D721Med (cell line): ENCODE results near the gene SERPIND1.

Source experiments
- DNase-seq: peaks from one replicate; pipeline ENCODE4 v3.0.0; 2011; ENCODE audit warnings: low spot score; ENCODE audit not compliant: insufficient read length
- FAIRE-seq: peaks from 2 replicates; lab custom pipeline; 2011; peaks lifted over from hg19 to GRCh38; lab: Jason Lieb, UNC
- TF ChIP-seq, protein P1 (sequence below): IDR thresholded peaks from 2 replicates; pipeline ENCODE4 v1.5.1; 2012; ENCODE audit warnings: mild to moderate bottlenecking, control low read depth; ENCODE audit not compliant: insufficient read depth; ENCODE audit errors: missing control alignments

The SERPIND1 gene

DNA sequence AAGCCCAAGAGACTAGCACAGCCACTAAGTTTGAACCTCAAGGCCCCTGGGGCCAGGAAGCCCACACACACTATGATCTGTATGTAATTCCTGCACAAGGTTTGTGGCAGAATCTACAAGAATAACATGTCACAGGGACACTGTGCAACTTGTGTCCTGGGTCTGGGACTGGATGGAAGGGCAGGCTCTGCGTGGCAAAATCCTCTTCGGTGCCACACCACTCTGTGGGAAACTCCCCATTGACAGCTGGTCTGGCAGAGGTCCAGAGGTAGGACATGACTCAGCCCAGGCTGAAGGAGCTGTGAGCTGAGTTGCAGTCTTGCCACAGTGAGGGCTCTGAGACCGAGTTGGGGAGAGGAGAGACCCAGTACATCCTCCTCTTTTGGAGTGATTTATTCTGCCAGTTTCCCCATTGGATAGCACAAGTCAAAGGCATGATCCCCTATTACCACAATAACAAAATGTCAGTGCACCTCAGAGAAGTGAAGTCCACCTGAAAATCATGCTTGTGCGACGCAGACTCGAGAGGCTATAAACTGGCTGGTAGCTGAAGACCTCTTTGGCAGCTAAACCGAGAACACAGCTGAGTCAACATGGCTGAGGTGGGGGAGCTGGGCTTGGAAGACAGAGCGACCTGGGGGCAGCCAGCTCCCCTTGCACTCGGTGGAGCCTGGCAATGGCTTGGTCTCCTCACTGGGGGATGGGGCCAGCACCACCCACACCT lies 23.3 kb upstream of the SERPIND1 start:
- FAIRE-seq (no peak), DNase-seq (no peak)
- TF ChIP-seq, protein P1, sequence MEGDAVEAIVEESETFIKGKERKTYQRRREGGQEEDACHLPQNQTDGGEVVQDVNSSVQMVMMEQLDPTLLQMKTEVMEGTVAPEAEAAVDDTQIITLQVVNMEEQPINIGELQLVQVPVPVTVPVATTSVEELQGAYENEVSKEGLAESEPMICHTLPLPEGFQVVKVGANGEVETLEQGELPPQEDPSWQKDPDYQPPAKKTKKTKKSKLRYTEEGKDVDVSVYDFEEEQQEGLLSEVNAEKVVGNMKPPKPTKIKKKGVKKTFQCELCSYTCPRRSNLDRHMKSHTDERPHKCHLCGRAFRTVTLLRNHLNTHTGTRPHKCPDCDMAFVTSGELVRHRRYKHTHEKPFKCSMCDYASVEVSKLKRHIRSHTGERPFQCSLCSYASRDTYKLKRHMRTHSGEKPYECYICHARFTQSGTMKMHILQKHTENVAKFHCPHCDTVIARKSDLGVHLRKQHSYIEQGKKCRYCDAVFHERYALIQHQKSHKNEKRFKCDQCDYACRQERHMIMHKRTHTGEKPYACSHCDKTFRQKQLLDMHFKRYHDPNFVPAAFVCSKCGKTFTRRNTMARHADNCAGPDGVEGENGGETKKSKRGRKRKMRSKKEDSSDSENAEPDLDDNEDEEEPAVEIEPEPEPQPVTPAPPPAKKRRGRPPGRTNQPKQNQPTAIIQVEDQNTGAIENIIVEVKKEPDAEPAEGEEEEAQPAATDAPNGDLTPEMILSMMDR = no peak

GRCh38 chr22:20751185-20751851 lies 22.6 kb upstream of the SERPIND1 start:
- DNase-seq (no peak), FAIRE-seq (no peak)
- TF ChIP-seq, protein P1 = no peak

DNA sequence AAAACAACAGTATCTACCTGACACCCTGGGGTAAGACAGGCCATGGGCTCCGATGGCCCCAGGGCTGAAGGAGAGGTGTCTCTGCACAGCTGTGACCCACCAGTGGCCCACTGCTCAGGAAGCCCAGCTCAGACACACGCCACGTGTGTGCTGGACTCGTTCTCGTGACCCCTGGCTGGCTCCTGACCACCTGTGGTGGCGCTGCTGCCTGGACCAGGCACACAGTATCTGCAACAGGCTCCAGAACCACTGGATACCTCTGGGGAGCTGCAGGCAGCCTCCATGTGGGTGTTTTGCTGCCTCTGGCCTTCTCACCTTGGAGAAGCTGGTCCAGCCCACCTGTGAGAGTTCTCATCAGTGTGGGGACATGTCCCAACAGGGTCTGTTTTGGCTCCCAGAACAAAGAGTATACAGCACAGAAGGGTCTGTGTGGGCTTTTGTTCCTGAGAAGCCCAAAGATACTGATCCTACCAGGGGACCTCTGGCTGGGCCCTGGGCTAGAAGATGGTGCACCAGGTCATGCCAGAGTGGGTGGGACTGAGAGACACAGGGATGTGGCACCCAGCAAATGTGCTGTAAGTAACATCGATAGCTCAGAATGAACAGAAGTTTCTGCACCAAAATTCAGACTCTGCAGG lies 21.7 kb upstream of the SERPIND1 start:
- FAIRE-seq (no peak), DNase-seq (no peak)
- TF ChIP-seq, protein P1 = no peak

GRCh38 chr22:20752873-20753272 lies 21.0 kb upstream of the SERPIND1 start:
- TF ChIP-seq, protein P1 = no peak
- DNase-seq (no peak), FAIRE-seq (no peak)

DNA sequence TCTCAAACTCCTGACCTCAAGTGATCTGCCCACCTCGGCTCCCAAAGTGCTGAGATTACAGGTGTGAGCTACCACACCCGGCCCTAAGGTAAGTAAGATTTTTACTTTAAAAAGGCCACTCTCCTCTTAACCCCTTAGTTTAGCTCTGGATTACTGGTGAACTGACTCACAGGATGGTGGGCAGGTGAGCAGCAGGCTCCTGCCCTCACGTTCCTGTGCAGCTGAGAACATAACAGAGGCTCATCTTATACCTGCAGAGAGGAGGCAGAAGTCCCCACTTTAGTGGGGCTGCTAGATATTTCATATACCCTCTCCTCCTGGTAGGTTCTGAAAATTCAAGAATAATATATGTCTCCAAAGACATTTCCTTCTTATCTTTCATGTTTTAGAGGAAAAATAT lies 17.1 kb upstream of the SERPIND1 start:
- DNase-seq = no peak
- TF ChIP-seq, protein P1 = no peak
- FAIRE-seq = no peak

DNA sequence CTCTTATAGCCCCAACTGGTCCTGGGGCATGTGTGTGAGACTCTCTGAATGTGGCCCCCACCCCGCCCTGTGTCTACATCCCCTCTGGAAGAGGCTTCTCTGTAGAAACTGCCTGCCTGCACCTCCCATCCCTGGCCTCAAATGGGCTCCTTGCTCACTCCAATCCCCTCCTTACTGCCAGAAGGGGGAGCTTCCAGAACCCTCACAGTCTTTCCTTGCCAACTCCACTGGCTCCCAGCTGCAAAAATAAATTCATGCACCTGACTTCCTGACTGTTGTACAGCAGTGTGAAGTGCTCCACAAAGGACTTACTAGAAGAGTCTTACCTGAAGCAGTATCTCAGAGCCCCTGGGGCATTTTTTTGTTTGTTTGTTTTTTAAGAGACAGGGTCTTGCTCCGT lies 15.2 kb upstream of the SERPIND1 start:
- no peak for DNase-seq
- no peak for FAIRE-seq
- TF ChIP-seq, protein P1 = peak; percentile 15

- FAIRE-seq (no peak), DNase-seq (no peak)
- TF ChIP-seq, protein P1 = no peak
Observed at GRCh38 chr22:20760084-20760483, 13.8 kb upstream of the SERPIND1 start.
